Stimulated activated CD4-positive, alpha-beta T cell treated with anti-CD3 and anti-CD28 coated beads, Interleukin-4, amount 100 ng/mL, for 48 hours (primary cell): ENCODE data around the gene USP10.

Experiments used
- DNase-seq, 2 donors: peaks; one replicate each; pipeline ENCODE4 v3.0.0-alpha.2; 2020; ENCODE audit warnings: low read depth in 2 of 2

The USP10 gene

GRCh38 chr16:84751241-84751640 is 51.4 kb downstream of the USP10 start:
- no peak for DNase-seq

- peak in 1 of 2 donors; percentile 19 for DNase-seq
Observed at GRCh38 chr16:84751947-84752346, 52.1 kb downstream of the USP10 start.

DNA sequence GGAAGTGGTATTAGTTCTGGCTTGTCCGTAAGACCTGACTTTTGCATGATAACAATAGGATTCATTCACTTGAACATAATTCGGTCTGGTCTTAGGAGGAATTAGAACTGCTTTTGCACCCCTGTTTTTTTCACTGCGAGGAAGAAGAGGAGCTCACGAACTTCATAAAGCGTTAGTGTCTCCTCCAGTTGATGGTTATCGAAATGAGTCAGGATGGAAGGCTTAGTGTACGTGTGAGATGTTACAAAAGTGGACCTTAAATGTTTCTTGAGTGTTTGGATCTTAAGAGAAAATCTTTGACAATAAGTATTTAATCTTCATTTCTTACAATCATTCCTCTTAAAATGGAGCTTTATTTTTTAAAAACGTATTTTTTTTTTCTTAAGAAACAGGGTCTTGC is 52.8 kb downstream of the USP10 start:
- DNase-seq: no peak

DNA sequence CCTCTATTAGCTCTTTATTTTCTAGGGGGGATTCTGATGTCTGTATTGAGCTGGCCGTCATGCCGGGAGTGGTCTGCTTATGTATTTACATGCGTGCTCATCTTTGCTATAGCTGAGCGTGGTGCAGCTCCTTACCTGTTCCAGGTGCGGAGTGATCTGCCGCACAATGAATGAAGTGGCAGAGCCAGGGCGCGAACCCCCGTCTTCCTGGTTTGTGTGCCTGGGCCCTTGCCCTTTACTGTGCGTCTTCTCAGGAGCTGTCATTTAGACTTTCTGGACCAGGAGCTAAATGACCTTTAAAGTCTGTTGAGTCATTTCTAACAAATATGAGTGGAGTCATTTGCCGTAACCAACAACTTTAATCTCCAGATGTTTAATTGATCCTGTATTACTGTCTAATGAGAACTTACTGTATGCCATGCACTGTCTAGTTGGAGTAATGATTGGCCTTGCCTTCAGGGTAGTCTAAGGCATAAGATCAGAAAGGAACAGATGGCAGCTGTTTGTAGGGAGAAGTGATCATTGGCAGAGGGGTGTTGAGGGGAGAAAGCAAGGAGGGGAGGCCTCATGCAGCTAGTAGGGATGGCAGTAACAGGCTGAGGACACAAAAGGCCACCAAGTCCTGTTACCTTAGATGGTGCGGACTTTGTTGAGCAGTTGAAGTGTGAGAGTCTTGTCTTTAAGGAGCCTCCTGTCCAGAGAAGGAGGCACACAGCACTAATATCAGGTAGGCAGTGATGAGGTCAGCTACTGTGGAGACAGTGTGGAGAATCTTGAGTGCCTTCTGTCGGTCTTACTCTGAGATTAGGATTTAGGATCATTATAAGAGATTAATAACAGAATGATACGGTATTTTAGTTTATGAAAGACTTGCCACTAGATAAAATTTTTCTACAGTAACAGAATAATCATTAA is 53.9 kb downstream of the USP10 start:
- DNase-seq: no peak

DNA sequence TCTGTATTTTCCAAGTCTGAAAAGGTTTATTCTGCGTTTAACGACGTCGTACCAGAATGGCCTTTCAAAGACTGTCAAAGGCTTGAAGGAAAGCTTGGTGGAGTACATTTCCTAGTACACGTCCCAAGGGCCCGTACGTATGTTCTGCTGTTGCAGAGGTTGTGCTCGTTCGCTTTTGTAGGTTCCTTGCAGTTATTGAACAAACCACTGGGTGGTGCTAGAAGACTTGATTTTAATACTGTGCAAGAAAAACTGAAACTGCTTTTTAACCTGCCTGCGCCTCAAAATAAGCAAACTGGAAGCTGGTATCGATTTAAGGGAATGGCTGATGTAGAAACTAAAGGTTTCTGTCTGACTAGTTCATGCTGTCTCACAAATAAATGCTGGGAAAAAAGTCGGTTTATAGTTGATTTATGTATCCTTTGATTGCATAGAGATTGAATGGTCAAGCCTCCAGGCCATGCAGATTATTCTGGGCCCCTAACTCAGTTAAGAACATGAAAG is 54.6 kb downstream of the USP10 start:
- peak; percentile 29 to 56 for DNase-seq

GRCh38 chr16:84754956-84755672 is 55.3 kb downstream of the USP10 start:
- no peak for DNase-seq

DNA sequence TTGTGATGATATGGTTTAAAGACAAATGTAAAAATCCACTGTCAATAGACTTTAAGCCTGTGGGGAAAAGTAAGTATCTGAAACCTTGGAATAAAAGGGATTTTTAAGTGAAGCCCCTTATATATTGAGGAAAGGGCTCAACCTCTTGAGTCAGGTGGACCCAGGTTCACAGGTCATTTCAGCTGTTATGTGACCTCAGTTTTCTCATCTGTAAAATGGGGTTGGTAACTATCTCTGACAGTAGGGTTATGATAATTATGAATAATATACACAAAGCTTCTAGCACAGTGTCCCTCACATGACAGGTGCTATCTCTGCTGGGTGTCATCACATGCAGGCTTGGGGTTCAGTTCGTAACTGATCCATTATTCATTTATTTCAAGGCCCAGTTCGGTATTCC is 57.0 kb downstream of the USP10 start:
- DNase-seq: no peak

DNA sequence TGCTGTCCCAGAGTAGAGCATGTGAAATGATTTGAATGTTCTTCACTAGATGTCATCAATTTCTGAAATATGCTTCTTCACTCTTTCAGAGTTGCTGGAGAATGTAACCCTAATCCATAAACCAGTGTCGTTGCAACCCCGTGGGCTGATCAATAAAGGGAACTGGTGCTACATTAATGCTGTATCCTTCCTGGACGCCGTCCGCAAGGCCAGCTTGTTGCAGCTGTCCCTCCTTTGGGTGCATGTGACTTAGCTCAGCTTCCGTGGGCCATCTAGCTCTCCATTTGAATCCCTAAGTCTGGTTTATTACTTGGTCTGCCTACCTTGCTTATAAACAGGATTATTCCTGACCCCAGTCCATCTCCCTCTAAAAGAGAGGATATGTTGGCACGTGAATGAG is 58.8 kb downstream of the USP10 start:
- DNase-seq: no peak

DNA sequence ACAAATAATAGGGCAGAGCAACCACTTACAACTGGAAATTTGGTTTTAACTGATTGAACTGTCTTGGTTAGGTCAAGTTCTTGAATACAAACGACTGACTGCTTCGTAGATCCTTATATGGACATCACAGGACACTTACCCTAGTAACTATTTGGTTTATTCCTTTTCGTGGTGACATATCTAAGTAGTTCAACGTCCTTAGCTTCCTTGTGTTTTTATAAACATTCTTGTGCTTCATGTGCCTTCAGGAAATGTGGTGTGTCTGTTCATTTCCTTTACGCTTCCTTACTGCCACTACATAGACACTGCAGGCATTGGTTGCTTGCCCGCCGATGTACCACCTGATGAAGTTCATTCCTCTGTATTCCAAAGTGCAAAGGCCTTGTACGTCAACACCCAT is 59.3 kb downstream of the USP10 start:
- no peak for DNase-seq

- no peak for DNase-seq
Observed at GRCh38 chr16:84759906-84760305, 60.1 kb downstream of the USP10 start.

DNA sequence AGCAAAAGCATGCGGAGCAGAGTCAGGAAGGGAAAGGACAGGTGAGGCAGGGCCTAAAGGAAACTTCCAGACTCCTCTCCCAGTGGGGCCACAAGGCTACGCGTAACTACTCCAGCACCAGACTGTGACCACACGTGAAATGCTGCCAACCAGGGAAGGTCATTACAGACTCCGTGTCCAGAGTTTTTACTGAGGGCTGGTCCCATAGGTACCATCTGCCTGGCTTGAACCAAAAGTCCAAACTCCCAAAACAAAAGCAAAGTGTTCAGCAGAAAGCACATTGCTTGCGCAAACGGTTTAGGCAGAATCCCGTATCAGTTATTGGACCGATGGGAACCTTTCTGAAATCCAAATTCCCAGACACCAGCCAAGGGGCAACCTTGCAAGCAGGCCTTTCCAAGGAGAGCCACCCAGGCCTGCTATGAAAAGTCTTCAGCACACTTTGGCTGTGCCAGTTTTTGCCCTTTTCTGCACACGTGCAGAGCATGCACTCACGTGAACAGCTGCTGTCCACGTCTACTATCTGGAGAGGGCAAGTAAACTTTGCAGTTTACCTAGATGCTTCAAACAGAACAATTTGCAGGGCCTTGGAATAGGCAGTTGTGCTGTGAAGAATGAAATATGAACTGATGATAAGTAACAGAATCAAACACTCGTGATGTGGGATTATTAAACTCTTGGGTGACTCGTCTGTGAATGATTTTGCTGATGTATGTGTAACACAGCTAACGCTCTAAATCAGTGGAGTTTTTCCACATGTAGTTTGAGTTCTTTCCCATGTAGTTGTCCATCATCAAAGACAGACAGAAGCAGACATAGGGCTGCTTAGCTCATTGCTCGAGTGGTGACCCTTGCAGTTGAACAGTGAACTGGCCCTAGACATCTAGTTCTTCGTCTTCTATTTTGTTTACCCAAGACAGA is 61.9 kb downstream of the USP10 start:
- DNase-seq: no peak

DNA sequence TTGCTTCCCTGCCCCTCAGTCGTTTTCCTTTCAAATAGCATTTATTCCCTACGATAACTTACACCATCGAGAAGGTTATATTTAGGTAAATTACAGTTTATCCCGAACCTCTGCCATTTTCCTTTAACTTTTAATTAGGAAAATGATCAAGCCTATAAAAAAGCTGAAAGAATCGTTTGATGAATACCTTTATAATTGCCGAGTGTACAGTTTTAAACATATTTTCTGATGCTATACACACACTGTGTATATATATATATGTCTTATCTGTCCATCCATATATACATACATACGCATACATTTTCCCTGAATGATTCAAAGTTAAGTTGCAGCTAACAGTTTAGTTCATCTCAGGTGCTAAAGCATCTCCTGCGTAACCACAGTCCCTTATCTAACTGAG is 63.4 kb downstream of the USP10 start:
- no peak for DNase-seq

DNA sequence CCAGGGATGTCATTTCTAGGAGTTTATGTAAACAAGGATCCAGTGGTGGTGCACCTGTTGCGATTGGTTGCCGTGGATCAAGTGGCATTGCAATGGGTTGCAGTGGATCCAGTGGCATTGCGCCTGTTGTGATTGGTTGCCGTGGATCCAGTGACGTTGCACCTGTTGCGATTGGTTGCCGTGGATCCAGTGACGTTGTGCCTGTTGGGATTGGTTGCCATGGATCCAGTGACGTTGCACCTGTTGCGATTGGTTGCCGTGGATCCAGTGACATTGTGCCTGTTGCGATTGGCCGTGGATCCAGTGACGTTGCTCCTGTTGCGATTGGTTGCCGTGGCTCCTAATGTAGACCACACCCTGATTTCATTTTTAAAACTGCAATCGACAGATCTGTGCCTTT is 63.8 kb downstream of the USP10 start:
- no peak for DNase-seq

GRCh38 chr16:84764970-84765369 is 65.2 kb downstream of the USP10 start:
- DNase-seq: no peak

DNA sequence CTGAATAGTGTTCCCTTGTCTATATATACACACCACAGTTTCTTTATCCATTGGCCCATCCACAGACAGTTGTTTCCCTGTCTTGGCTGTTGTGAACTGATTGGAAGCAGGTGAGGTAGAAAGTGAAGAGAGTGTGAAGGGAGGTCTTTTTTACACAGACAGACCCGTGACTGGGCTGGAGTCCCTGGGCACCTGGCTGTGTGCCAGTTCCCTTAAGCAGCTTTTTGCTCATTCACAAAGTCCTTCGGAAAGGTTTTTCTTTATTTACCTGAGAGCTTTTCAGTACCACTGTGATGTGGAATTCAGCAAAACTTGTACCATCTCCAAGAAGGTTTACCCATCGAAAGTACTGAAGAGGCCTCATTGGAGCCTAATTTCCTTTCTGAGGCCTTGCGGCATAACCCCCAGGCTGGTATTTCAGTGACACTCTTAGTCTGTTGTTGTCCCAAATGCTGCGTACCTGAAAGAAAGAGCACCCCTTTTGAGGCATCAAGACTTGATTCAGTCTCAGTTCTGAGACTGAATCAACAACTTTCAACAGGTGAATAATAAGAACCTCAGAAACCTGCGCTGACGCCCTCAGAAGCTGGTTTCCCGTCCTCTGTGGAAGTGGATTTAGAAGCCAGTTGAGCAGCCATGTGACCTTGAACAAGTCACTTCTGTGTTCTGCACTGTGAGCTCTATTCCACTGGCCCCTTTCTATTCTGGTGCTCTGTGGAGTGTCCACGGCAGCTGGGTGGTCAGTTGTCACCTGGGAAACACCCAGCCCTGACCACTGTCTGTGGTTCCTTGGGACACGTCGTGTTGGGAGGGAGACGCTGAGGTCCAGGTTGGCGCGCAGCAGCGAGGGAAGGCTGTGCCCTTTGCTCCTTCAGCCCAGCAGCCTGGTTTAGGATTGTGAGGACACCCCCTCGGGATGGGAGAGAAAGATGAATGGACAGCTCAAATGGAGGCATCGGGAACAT is 66.1 kb downstream of the USP10 start:
- DNase-seq: no peak

GRCh38 chr16:84766978-84767773 is 67.4 kb downstream of the USP10 start:
- DNase-seq: no peak

DNA sequence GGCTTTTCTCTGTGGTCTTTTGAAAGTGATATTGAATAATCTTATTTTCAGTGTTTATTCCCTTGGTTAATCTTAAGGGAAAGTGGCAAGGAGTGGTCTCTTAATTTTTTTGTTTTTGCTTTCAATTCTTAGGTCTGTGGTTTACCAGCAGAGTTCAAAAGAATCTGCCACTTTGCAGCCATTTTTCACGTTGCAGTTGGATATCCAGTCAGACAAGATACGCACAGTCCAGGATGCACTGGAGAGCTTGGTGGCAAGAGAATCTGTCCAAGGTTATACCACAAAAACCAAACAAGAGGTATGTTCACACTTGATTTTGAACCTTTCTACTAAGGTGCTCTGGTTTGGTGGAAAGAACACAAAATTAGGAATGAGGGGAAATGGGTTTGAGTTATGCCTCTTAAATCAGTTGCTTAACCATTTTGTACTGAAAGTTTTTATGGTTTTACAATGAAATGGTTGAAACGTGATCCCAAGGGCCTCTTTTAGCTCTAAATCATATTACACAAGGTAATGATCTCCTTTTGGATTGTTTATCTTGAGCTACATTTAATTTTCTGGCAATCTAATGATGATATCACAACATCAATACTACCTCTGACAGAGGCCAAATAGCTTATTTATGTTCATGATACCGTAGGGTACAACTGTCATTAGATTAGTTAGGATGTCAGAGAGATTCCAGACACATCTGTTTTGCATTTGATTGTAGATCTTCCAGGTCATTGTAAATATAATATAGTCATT is 68.4 kb downstream of the USP10 start:
- DNase-seq: no peak

DNA sequence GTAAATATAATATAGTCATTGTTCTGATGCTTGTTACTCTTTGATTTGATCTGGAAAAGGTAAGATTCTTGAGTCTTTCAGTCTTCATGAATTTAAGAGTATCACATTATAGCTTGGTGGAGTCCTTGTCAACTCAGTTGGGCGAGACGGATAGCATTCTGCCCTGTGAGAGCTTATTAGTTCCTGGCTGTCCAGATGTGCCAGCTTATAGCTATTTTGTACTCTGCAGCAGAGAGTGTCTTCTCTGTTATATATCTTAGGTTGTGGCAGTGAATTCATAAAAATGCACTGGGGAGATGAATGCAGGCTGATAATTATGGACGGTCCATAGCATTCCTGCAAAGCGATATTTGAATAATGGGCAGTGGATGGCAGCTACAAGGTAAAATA is 69.0 kb downstream of the USP10 start:
- no peak for DNase-seq

DNA sequence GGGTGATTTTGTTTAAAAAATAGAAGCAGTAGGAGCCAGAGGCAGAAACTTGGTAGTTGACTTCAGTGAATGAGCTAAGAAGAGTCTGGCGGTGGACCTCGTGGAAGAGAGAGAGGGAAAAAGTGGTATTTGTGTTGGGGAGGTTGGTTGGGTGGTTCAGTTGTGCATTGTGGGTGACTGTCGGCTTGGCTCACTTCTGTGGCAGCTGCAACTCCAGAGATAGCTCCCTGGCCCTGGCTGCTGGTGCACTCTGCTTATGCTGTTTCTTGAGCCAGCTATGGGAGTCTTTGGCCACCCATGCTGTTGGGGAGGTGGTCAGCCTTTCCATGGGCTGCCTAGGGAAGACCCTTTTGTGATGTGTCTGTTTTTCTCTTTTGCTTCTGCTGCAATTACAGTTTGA is 69.6 kb downstream of the USP10 start:
- DNase-seq: no peak
